GM18909 (cell line): Measurements from ENCODE around the gene WDR18.

Experiments
- ATAC-seq: cut with Tn5 transposase; IDR thresholded peaks from one replicate; pipeline ENCODE4 v1.9.1; 2021; ENCODE audit warnings: mild to moderate bottlenecking; ENCODE audit not compliant: unreplicated experiment, poor library complexity

The WDR18 gene

DNA sequence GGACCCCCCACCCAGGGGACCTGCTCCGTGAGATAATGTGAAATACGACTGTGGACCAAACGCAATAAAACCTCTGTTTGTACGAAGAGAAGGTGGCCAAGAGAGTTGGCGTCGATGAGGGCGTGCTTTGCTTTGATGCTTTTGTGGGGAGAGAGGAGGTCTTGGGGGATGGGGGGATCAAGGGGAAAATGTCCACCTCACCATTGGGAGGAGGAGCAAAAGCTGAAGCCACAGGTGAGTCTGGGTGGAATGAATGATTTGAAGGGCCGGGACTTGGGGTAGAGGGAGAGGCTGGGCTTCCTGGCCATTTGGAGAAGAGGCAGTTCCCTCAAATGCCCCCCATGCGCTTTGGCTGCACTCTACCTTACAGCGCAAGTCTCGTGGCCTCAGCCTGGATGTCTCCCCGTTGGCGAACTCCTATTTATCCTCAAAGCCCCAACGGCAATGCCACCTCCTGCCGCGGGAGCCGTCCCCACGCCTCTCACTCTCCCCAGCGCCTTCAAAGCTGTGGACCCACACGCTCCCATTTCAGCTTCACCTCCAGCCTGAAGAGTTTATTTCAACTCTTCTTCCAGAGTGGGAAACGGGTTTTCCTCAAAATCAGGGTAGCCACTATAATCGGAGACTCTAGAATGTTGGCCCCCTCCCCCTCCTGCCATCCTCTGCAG, 55.0 kb downstream of the WDR18 start:
- ATAC-seq: no peak

DNA sequence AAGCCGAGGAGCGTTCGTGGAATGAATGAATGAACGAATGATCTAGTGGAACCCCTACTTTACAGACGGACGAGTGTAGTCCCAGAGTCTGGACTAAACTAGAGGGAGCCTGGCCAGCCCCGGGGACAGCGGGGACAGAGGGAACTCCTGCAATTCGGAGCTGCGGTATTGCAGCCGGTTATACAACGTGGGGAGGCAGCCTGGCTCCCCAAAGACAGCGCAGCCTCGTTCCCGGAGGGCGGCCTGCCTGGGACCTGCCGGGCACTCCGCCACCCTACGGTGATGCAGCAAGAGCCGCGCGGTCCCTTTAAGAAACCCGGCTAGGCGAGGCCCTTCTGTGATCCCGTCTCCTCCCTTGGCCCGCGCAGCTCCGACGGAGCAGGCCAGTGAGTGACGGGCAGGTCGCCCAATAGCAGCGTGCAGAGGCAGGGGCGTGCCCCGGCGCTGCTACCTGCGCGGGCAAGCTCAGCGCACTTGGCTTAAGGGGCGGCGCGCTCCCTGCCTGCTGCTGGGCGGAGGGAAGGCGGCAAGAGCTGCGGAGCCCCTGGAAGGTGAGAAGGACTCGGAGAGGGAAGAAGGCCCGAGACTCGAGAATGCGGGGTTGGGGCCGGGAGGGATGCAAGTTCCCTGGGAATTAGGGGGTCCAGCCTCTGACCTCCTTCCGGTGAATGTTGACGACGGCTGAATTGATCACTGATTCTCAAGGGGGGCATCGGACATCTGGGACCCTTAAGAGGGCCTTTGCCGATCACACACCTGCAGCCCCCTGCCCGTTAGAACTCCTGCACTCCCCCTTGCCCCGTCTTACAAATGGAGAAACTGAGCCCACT, 55.7 kb downstream of the WDR18 start, which contains the start of gene ABCA7:
Gene ABCA7, plus strand, starts transcription at position 462 of the 830 bp plus-strand sequence. CDS start 1,255 bp downstream, outside the sequence.
- peak; percentile 76 for ATAC-seq

DNA sequence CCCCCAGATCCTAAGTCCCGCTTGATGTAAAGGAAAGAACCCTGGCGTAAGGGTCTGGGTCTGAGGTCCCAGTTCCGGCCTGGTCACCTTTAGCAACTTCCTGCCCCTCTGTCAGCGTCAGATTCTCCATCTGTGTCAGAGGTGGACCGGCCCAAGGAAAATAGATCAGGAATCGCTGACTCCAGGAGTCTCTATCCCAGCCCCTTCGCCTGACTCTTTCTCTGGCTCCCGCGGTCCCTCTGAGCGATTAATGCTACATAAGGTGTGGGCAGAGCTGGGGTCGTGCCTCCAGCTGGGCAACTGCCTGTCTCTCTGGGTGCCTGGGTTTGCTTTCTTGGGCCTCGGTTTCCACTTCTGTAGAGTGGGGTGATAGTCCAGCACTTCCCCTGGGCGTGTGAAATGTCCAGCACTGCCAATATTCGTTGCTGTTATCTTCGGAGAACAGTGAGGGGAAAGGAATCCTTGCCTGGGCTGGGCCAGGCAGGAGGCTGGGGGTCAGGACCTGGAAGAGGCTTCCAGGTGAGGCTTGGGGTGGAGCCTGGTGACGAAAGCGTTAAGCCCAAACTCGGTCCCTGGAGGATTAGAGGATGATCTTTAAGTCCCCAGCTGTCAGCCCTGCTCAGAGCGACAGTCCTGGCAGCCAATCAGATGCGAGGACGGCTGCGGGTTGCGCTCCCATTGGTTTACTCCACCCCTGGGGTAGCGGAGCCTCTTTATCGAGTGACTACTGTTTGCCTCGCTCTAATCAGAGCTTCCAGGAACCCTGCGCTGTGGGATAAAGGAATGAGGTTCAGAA, 56.5 kb downstream of the WDR18 start:
- peak; percentile 43 for ATAC-seq

DNA sequence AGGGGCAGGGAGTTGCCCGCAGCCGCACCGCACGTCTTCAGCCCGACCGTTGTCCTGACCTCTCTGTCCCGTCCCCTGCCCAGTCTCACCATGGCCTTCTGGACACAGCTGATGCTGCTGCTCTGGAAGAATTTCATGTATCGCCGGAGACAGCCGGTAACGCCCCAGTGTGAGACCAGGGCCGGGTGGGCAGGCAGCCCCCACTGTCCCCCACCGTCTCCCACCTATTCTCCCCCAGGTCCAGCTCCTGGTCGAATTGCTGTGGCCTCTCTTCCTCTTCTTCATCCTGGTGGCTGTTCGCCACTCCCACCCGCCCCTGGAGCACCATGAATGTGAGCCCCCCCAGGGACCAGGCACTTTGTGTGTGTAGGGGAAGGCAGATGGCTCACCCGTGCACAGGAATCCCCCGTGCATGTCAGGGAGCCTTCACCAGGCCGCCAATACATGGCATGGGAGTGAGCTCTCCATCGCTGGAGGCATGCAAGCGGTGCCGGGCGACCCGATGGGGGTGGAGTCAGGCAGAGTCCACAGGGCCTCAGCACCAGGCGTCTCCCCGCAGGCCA, 57.2 kb downstream of the WDR18 start:
- no peak for ATAC-seq

DNA sequence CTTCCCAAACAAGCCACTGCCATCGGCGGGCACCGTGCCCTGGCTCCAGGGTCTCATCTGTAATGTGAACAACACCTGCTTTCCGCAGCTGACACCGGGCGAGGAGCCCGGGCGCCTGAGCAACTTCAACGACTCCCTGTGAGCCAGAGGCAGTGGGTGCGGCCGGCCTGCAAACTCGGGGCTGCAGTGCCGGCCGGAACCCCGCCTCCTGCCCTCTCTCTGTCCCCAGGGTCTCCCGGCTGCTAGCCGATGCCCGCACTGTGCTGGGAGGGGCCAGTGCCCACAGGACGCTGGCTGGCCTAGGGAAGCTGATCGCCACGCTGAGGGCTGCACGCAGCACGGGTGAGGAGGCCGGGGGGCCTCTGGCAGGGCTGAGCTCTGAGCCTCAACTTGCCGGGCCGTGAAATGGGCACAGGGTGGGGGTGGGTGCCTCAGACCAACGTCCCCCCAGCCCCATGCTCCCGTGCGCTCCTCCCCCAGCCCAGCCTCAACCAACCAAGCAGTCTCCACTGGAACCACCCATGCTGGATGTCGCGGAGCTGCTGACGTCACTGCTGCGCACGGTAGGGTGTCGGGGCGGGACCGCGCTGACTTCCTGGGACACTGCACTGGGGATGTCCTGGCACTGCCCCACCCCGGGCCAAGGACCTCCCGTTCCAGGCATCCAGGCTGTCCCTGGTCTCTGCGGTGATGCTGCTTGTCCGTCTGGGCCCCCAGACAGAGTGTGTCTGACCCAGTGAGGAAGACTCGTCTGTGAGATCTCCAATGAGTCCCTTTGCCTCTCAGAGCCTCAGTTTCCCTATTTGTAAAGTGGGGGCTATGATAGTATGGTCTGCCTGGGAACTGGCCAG, 57.9 kb downstream of the WDR18 start:
- ATAC-seq: no peak

DNA sequence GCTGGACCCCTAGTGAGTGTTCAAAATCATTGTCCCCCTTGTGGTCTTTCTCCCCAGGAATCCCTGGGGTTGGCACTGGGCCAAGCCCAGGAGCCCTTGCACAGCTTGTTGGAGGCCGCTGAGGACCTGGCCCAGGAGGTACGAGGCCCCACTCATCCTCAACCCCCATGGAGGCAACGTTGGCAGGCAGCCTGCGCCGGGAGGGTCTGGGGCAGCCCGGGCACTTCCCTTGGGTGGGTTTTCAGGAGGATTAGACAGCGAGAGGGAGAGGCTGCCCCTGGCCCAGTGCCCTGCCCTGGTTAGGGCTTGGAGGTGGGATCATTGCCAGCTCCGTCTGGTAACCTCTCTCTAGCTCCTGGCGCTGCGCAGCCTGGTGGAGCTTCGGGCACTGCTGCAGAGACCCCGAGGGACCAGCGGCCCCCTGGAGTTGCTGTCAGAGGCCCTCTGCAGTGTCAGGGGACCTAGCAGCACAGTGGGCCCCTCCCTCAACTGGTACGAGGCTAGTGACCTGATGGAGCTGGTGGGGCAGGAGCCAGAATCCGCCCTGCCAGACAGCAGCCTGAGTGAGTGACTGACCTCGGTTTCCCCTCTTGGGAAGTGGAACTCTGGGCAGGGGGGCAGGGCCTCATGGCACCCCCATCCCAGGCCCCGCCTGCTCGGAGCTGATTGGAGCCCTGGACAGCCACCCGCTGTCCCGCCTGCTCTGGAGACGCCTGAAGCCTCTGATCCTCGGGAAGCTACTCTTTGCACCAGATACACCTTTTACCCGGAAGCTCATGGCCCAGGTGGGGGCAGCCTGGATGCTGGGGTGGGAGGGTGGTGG, 58.8 kb downstream of the WDR18 start:
- no peak for ATAC-seq
